ENCODE data around the gene ASPHD1.

- TF ChIP-seq MAX (IDR thresholded peaks at IDR 0.05) (no peak), RAD21 (IDR thresholded peaks at IDR 0.05; ENCODE audit: low read depth) (no peak), YY1 (IDR thresholded peaks at IDR 0.05; ENCODE audit: low read depth) (no peak), REST (IDR thresholded peaks at IDR 0.05; ENCODE audit: low read depth) (no peak), TEAD4 (IDR thresholded peaks at IDR 0.05) (no peak), CREB1 (IDR thresholded peaks at IDR 0.05; ENCODE audit: low read depth) (no peak), ZBTB7A (IDR thresholded peaks at IDR 0.05; ENCODE audit: low read depth) (no peak), EP300 (IDR thresholded peaks at IDR 0.05; ENCODE audit: borderline replicate concordance) (no peak), EGR1 (IDR thresholded peaks at IDR 0.05) (no peak)
These were observed 51.5 kb downstream of the ASPHD1 start for GRCh38 chr16:29951625-29952365.

All from Ishikawa (cell line).